CD14-positive monocyte (primary cell): Measurements from ENCODE around the gene CIROP. TPM values are rescaled to one million over a fixed set of nuclear protein-coding genes. Genes with fewer than 3 reads are reported as not detected.
A peak's percentile ranks its signal among the peaks of the same experiment; 100 is the strongest.

ENCODE experiments used
- DNase-seq, 3 donors: peaks; one replicate each; pipeline ENCODE4 v3.0.0-alpha.2; 2011 to 2022
- H2AFZ ChIP-seq: 2 replicates; pipeline ENCODE4 v1.6.0; 2012; ENCODE audit warnings: mild to moderate bottlenecking, low read depth, low read length, inconsistent platforms; ENCODE audit not compliant: insufficient read depth, poor library complexity, severe bottlenecking
- H3K27ac ChIP-seq, 2 donors: 1 replicate in 1 of 2; 2 replicates in 1 of 2; pipeline ENCODE4 v1.5.1; 2012 to 2013; ENCODE audit warnings: low read length in 2 of 2, control low read depth in 1 of 2, inconsistent platforms in 1 of 2, low read depth in 1 of 2, mild to moderate bottlenecking in 1 of 2
- H3K27me3 ChIP-seq, 2 donors: one replicate each; pipeline versions ENCODE4 v1.6.0 to v1.6.1; 2011 to 2013; ENCODE audit warnings: low read length in 2 of 2; ENCODE audit not compliant: control insufficient read depth in 2 of 2, insufficient read depth in 2 of 2
- H3K36me3 ChIP-seq, 2 donors: replicated peaks in 1 of 2; 1 replicate in 1 of 2; 2 replicates in 1 of 2; pipeline versions ENCODE4 v1.5.1 to v1.6.1; 2012 to 2013; ENCODE audit warnings: low read length in 2 of 2, control low read depth in 1 of 2, inconsistent platforms in 1 of 2, mild to moderate bottlenecking in 1 of 2; ENCODE audit not compliant: insufficient read depth in 2 of 2, control insufficient read depth in 1 of 2
- H3K4me1 ChIP-seq, 2 donors: 1 replicate in 1 of 2; 2 replicates in 1 of 2; pipeline versions ENCODE4 v1.5.1 to v1.6.1; 2012 to 2013; ENCODE audit warnings: low read length in 2 of 2, control low read depth in 1 of 2, inconsistent platforms in 1 of 2, mild to moderate bottlenecking in 1 of 2, moderate library complexity in 1 of 2; ENCODE audit not compliant: insufficient read depth in 2 of 2, control insufficient read depth in 1 of 2
- H3K4me2 ChIP-seq: replicated peaks from 2 replicates; pipeline ENCODE3; 2012; ENCODE audit warnings: low read length, moderate library complexity, mild to moderate bottlenecking; ENCODE audit not compliant: poor library complexity, severe bottlenecking; ENCODE audit errors: extremely low read depth
- H3K4me3 ChIP-seq, 3 experiments: fragments of 200-600 bp in 1 of 3; sonication (generic) in 1 of 3; replicated peaks in 1 of 3; 1 replicate in 2 of 3; 2 replicates in 1 of 3; pipeline ENCODE4 v1.5.1; 2011 to 2013; ENCODE audit warnings: low read length in 3 of 3, mild to moderate bottlenecking in 3 of 3, control low read depth in 2 of 3, low read depth in 2 of 3, inconsistent platforms in 1 of 3, moderate library complexity in 1 of 3
- H3K79me2 ChIP-seq: 2 replicates; pipeline ENCODE4 v1.6.0; 2012; ENCODE audit warnings: mild to moderate bottlenecking, control low read depth, inconsistent platforms, low read length, moderate library complexity; ENCODE audit not compliant: insufficient read depth
- H3K9ac ChIP-seq: 2 replicates; pipeline ENCODE4 v1.6.0; 2017; ENCODE audit warnings: low read length, mild to moderate bottlenecking; ENCODE audit not compliant: insufficient read depth, poor library complexity, severe bottlenecking
- H3K9me3 ChIP-seq, 2 donors: replicated peaks in 1 of 2; 1 replicate in 1 of 2; 2 replicates in 1 of 2; pipeline versions ENCODE4 v1.5.1 to v1.6.1; 2012 to 2013; ENCODE audit warnings: low read length in 2 of 2, control low read depth in 1 of 2; ENCODE audit not compliant: control insufficient read depth in 1 of 2, insufficient read depth in 1 of 2
- H4K20me1 ChIP-seq: 2 replicates; pipeline ENCODE4 v1.6.0; 2012; ENCODE audit warnings: mild to moderate bottlenecking, low read length, control low read depth, moderate library complexity; ENCODE audit not compliant: insufficient read depth
- H3K27ac Mint-ChIP-seq, 7 donors: one replicate each; pipeline ENCODE4 v1.8.0; 2020; ENCODE audit warnings: mild to moderate bottlenecking in 7 of 7, mixed read lengths in 7 of 7, moderate library complexity in 6 of 7, inconsistent platforms in 2 of 7
- H3K27me3 Mint-ChIP-seq, 3 donors: one replicate each; pipeline ENCODE4 v1.8.0; 2021 to 2022; ENCODE audit warnings: low read depth in 3 of 3, mild to moderate bottlenecking in 3 of 3, mixed read lengths in 3 of 3, moderate library complexity in 3 of 3, inconsistent platforms in 1 of 3
- H3K36me3 Mint-ChIP-seq, 2 donors: one replicate each; pipeline ENCODE4 v1.8.0; 2020; ENCODE audit warnings: mixed read lengths in 2 of 2, inconsistent platforms in 1 of 2, mild to moderate bottlenecking in 1 of 2
- H3K4me1 Mint-ChIP-seq: one replicate; pipeline ENCODE4 v1.8.0; 2020; ENCODE audit warnings: mild to moderate bottlenecking, mixed read lengths
- H3K4me3 Mint-ChIP-seq, 2 donors: one replicate each; pipeline ENCODE4 v1.8.0; 2020; ENCODE audit warnings: mild to moderate bottlenecking in 2 of 2, mixed read lengths in 2 of 2, moderate library complexity in 1 of 2
- H3K9me3 Mint-ChIP-seq, 7 donors: one replicate each; pipeline ENCODE4 v1.8.0; 2020 to 2022; ENCODE audit warnings: mixed read lengths in 7 of 7, mild to moderate bottlenecking in 6 of 7, moderate library complexity in 6 of 7, inconsistent platforms in 2 of 7
- CTCF ChIP-seq: fragments of 200-600 bp; IDR thresholded peaks from one replicate; pipeline ENCODE4 v1.8.0; 2022; ENCODE audit warnings: antibody characterized with exemption, mild to moderate bottlenecking
- WGBS: methylation state at CpG from one replicate; pipeline ENCODE4 v1.1.5; 2013; ENCODE audit warnings: missing lambda C conversion rate; ENCODE audit not compliant: insufficient coverage; 5-methylcytosine and 5-hydroxymethylcytosine counted together
- intact Hi-C, 2 donors: fragments of 100-400 bp; cut with micrococcal nuclease; formaldehyde crosslinking; loops; one replicate each; pipeline versions ENCODE4 v1.15.0 to v1.15.1; 2023
- polyA plus RNA-seq, 3 donors: library from polyadenylated mRNA; depleted of rRNA in 1 of 3; unstranded in 2 of 3; stranded (reverse) in 1 of 3; fragments of 300-500 nt in 2 of 3; fragments of >200 nt in 1 of 3; fragmentation: Illumina TruSeq in 2 of 3; gene quantifications; 1 replicate in 2 of 3; 2 replicates in 1 of 3; pipeline ENCODE4 v1.2.3, GENCODE V29; 2012 to 2021

CIROP gene
- polyA plus RNA-seq, 3 donors, result not detected

- Mint-ChIP-seq H3K27me3 (peaks cover 0 to 2% (median 0%) of the 10 kb centered on the region in 3 donors), H3K4me3 (no peak overlapping the region), H3K36me3 (no peaks in the 10 kb centered on the region), H3K4me1 (peaks cover 54% of the 10 kb centered on the region), H3K9me3 (peaks cover 0 to 2% (median 0%) of the 10 kb centered on the region in 7 donors), H3K27ac (peak overlapping the region in 1 of 7 donors; percentile 42)
- no peaks in the 10 kb centered on the region for H4K20me1 ChIP-seq
- H3K79me2 ChIP-seq, result peaks cover 33% of the 10 kb centered on the region
- H3K36me3 ChIP-seq, result no peaks in the 10 kb centered on the region
- H3K4me3 ChIP-seq, result no peak overlapping the region
- H3K9ac ChIP-seq, result no peak overlapping the region
- intact Hi-C loops, result loop anchor here in 1 of 2 donors (2.0 kb wide), 1 partner anchor 63 kb away; no protein-coding TSS in a partner anchor
- no peak for TF ChIP-seq CTCF
- H3K4me2 ChIP-seq, result no peak overlapping the region
- H2AFZ ChIP-seq, result no peak overlapping the region
- H3K27ac ChIP-seq, result no peak overlapping the region
- 37% methylated on average over 6 of the region's 6 CpGs for WGBS
- peaks cover 36 to 44% of the 10 kb centered on the region in 2 donors for H3K4me1 ChIP-seq
- H3K27me3 ChIP-seq, result no peaks in the 10 kb centered on the region
- DNase-seq, result no peak
- no peaks in the 10 kb centered on the region for H3K9me3 ChIP-seq
Observed at GRCh38 chr14:23121361-23121771, 16.6 kb upstream of the CIROP start.

- H2AFZ ChIP-seq, result peak overlapping the region; percentile 73
- Mint-ChIP-seq H3K27ac (peak overlapping the region; percentile 88 to 94 (median 92)), H3K27me3 (peaks cover 0 to 2% (median 0%) of the 10 kb centered on the region in 3 donors), H3K4me1 (peaks cover 59% of the 10 kb centered on the region), H3K9me3 (no peaks in the 10 kb centered on the region), H3K4me3 (peak overlapping the region in 1 of 2 donors; percentile 74), H3K36me3 (peaks cover 0 to 4% of the 10 kb centered on the region in 2 donors)
- H3K27ac ChIP-seq, result peak overlapping the region; percentile 73 to 88
- peaks cover 35% of the 10 kb centered on the region for H3K79me2 ChIP-seq
- no peak overlapping the region for H3K9ac ChIP-seq
- peaks cover 36 to 50% of the 10 kb centered on the region in 2 donors for H3K4me1 ChIP-seq
- no peaks in the 10 kb centered on the region for H3K36me3 ChIP-seq
- peak; percentile 99 for TF ChIP-seq CTCF
- no peaks in the 10 kb centered on the region for H4K20me1 ChIP-seq
- intact Hi-C loops, result loop anchor here (1.0 to 2.0 kb wide), 2 partner anchors 64 to 67 kb away; no protein-coding TSS in a partner anchor
- no peaks in the 10 kb centered on the region for H3K27me3 ChIP-seq
- no peaks in the 10 kb centered on the region for H3K9me3 ChIP-seq
- H3K4me3 ChIP-seq, result peak overlapping the region in 1 of 3 experiments; percentile 65
- WGBS, result 0% methylated on average over 3 of the region's 9 CpGs
- peak; percentile 85 to 91 (median 89) for DNase-seq
- peak overlapping the region; percentile 73 for H3K4me2 ChIP-seq
Observed at GRCh38 chr14:23120541-23121251, 15.9 kb upstream of the CIROP start.
